ENCODE measurements around the gene UBALD1.

UBALD1 gene

DNA sequence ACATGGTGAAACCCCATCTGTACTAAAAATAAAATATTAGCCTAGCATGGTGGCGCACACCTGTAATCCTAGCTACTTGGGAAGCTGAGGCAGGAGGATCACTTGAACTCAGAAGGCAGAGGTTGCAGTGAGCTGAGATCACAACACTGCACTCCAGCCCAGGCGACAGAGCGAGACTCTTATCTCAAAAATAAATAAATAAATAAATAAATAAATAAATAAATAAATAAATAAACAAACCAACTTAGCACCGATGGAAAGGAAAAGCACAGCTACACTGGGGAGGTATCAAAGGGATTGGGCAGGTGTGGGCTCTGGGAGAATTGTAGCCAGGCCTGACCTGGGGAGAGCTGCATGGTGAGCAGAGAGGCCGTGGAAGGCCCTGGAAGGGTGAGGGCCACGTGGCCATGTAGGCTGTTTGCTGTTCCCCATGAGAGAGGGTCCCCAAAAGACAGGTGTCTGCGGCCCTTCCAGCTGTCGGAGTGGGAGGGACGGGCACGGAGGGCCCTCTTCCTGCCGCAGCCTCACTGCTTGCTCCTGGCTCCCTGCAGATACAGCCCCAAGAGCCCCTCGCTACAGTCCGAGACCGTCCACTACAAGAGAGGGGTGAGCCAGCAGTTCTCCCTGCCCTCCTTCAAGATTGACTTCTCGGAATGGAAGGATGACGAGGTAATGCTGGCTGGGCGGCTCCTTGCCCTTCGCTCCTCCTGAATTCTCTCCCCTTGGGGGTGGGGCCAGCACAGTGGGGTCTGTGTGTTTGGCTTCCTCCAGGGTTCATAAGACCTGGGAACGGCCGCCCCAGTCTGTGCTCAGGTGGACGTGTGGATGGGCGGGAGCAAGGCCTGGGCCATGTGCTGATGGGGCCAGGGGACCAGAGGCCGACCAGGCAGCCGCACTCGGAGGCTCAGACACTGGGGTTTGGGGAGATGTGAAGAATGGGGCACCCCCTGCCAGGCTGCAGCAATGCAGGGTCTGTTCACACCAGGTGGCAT, 42.3 kb upstream of the UBALD1 start:
- H3K4me3 ChIP-seq (replicated peaks in 1 of 2; ENCODE audit: low read depth in 2 of 2, low read length in 2 of 2) = no peak overlapping the region
- DNase-seq (ENCODE audit: low read depth in 2 of 2) = no peak
- TF ChIP-seq, protein P1, sequence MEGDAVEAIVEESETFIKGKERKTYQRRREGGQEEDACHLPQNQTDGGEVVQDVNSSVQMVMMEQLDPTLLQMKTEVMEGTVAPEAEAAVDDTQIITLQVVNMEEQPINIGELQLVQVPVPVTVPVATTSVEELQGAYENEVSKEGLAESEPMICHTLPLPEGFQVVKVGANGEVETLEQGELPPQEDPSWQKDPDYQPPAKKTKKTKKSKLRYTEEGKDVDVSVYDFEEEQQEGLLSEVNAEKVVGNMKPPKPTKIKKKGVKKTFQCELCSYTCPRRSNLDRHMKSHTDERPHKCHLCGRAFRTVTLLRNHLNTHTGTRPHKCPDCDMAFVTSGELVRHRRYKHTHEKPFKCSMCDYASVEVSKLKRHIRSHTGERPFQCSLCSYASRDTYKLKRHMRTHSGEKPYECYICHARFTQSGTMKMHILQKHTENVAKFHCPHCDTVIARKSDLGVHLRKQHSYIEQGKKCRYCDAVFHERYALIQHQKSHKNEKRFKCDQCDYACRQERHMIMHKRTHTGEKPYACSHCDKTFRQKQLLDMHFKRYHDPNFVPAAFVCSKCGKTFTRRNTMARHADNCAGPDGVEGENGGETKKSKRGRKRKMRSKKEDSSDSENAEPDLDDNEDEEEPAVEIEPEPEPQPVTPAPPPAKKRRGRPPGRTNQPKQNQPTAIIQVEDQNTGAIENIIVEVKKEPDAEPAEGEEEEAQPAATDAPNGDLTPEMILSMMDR (IDR thresholded peaks at IDR 0.05; ENCODE audit: low read depth, low read length) = no peak

DNA sequence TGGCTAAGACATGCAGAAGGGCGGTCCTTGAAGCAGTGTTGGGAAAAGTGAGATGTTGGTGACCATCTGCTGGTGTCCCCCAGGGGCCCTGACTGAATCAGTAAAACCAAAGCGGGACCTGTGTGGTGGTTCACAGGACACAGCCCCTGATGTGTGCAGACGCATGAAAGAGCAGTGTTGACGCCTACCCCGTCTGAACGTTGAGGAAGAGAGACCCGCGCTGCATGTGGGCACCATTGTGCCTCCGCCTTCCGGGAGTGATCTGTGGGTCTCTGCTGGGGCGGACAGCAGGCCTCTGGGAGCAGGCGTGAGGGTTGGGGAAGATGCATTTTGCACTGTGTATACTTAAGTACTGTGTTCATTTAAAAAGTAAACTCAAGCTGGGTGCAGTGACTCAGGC, 41.5 kb upstream of the UBALD1 start:
- DNase-seq (ENCODE audit: low read depth in 2 of 2) = no peak
- TF ChIP-seq, protein P1 (IDR thresholded peaks at IDR 0.05; ENCODE audit: low read depth, low read length) = no peak
- no peak overlapping the region for H3K4me3 ChIP-seq (replicated peaks in 1 of 2; ENCODE audit: low read depth in 2 of 2, low read length in 2 of 2)

DNA sequence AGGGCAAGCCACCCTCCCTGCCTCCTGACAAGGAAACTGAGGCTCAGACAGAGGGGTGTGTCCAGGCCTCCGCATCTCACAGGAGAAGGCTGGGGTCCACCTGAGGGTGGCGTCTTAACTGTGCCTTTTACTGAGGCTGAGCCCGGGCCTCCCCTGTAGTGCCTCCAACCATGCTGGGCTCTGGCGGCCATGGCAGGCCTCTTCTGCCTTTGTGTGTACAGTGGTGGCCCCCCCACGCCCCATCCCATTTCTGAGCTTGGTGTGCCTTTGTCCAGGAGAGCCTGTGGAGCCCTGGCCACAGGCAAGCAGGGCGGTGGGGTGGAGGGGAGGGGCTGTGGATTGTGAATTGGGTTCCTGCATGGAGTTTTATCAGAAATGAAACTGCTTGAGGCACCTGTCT, 41.1 kb upstream of the UBALD1 start:
- no peak overlapping the region for H3K4me3 ChIP-seq (replicated peaks in 1 of 2; ENCODE audit: low read depth in 2 of 2, low read length in 2 of 2)
- no peak for DNase-seq (ENCODE audit: low read depth in 2 of 2)
- TF ChIP-seq, protein P1 (IDR thresholded peaks at IDR 0.05; ENCODE audit: low read depth, low read length) = no peak

DNA sequence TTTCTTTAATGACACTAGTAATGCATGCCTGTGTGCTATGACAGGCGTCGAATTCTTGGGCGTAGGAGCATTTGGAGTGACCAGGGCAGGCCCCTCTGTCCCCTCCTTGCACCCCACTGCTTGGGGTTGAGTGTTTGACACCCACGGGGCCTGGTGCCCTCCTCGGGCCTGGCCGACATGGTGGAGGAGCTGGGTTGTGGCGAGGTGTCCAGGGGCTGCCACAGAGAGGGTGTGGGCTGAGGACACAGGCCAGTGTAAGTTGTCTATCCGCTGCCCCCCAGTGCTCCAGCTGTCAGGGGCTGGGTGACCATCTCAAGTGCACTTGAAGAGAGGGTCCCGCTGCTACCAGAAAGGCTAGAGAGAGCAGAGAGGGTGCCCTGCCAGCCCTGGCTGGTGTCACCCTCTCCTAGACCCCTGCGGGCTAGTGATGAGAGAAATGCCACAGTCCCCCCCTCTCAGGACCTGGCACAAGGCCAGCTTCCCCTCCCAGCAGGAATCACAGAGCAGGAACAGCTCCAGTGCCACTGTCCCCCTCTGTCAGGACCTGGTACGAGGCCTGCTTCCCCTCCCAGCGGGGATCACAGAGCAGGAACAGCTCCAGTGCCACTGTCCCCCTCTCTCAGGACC, 40.4 kb upstream of the UBALD1 start:
- DNase-seq (ENCODE audit: low read depth in 2 of 2) = no peak
- H3K4me3 ChIP-seq (replicated peaks in 1 of 2; ENCODE audit: low read depth in 2 of 2, low read length in 2 of 2) = no peak overlapping the region
- TF ChIP-seq, protein P1 (IDR thresholded peaks at IDR 0.05; ENCODE audit: low read depth, low read length) = no peak

DNA sequence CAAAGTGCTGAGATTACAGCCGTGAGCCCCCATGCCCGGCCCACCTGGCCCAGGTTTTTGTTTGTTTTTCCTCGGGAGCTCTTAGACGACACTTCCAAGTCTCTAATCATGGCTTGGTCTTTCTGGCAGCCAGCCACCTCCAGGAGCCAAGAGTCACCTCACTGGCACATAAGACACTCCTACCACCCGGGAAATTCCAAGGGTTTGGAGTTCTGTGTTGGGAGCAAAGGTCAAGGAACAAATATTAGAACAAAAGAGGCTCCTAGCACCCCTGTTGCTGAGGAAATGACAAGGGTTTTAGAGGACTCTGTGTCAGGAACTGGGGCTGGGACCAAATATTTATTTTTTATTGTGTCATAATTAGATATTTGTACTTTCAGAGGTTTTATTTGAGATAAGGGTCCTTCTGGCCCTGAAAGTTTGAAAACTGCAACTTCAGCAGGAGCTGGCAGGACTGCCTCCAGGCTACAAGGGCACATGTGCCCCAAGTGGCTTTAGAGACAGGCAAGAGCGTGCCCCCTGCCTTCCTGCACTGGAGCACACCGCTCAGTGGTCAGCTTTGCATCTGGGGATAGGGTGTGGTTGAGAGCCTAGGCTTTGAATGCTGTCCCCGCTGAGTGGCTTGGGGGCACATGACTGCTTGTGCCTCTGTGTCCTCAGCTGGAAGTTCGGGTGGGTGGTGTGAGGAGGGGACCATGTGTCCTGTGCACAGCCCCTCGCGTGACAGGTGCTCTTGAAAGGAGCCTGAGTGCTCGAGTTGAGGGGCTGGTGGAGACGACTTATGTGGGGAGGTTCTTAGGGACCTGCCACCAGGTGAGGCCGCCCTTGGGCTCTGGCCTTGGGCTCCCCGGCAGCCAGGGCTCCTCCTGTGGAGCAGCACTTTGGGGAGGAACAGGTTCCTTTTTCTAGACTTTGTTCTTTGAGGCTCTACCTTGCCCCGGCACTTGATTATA, 39.6 kb upstream of the UBALD1 start:
- DNase-seq (ENCODE audit: low read depth in 2 of 2) = peak in 1 of 2 donors; percentile 33
- TF ChIP-seq, protein P1 (IDR thresholded peaks at IDR 0.05; ENCODE audit: low read depth, low read length) = no peak
- no peak overlapping the region for H3K4me3 ChIP-seq (replicated peaks in 1 of 2; ENCODE audit: low read depth in 2 of 2, low read length in 2 of 2)

DNA sequence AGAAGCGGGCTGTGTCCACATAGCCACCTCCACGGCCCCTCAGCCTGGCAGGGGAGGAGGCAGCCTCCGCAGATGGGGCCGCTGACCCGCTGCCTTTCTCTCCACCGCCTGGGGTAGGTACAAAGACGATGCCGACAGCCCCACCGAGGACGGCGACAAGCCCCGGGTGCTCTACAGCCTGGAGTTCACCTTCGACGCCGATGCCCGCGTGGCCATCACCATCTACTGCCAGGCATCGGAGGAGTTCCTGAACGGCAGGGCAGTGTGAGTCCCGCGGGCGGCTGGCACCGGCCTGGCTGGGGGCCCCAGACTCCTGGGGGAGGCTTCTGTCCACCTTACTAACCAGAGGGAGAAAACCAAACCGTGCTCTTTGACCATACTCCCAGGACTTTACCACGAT, 37.9 kb upstream of the UBALD1 start:
- TF ChIP-seq, protein P1 (IDR thresholded peaks at IDR 0.05; ENCODE audit: low read depth, low read length) = no peak
- no peak overlapping the region for H3K4me3 ChIP-seq (replicated peaks in 1 of 2; ENCODE audit: low read depth in 2 of 2, low read length in 2 of 2)

More for the DNA sequence above, 37.9 kb upstream of the UBALD1 start:
- no peak for DNase-seq (ENCODE audit: low read depth in 2 of 2)

Data from cardiac fibroblast (primary cell).